Hepatocyte (in vitro differentiated cells): Measurements from ENCODE around the gene TRPM2. TPM values are rescaled to one million over a fixed set of nuclear protein-coding genes. Genes with fewer than 3 reads are reported as not detected.

Source experiments
- DNase-seq: peaks from one replicate; pipeline ENCODE4 v3.0.0-alpha.2; 2016; ENCODE audit warnings: low spot score
- H2AFZ ChIP-seq: fragments of 200-600 bp; sonication (generic); 2 replicates; pipeline ENCODE4 v1.6.0; 2016; ENCODE audit warnings: antibody characterized with exemption, mild to moderate bottlenecking
- H3K27ac ChIP-seq: fragments of 200-600 bp; sonication (generic); 2 replicates; pipeline ENCODE4 v1.5.1; 2016; ENCODE audit warnings: mild to moderate bottlenecking
- H3K27me3 ChIP-seq: fragments of 200-600 bp; sonication (generic); 2 replicates; pipeline ENCODE4 v1.6.1; 2016
- H3K36me3 ChIP-seq: fragments of 200-600 bp; sonication (generic); replicated peaks from 2 replicates; pipeline ENCODE4 v1.5.1; 2016; ENCODE audit warnings: low read depth; ENCODE audit not compliant: insufficient read depth
- H3K4me1 ChIP-seq: fragments of 200-600 bp; sonication (generic); 2 replicates; pipeline ENCODE4 v1.5.1; 2016; ENCODE audit warnings: mild to moderate bottlenecking, moderate library complexity; ENCODE audit not compliant: insufficient read depth
- H3K4me2 ChIP-seq: fragments of 200-600 bp; sonication (generic); 2 replicates; pipeline ENCODE4 v1.6.0; 2016
- H3K4me3 ChIP-seq: fragments of 200-600 bp; sonication (generic); 2 replicates; pipeline ENCODE4 v1.5.1; 2016; ENCODE audit warnings: mild to moderate bottlenecking
- H3K79me2 ChIP-seq: fragments of 200-600 bp; sonication (generic); 2 replicates; pipeline ENCODE4 v1.6.0; 2017; ENCODE audit warnings: mild to moderate bottlenecking
- H3K9me2 ChIP-seq: fragments of 200-600 bp; sonication (generic); replicated peaks from 2 replicates; pipeline ENCODE4 v1.6.0; 2017; ENCODE audit warnings: mild to moderate bottlenecking; ENCODE audit not compliant: insufficient read depth
- H3K9me3 ChIP-seq: fragments of 200-600 bp; sonication (generic); 2 replicates; pipeline ENCODE4 v1.5.1; 2016; ENCODE audit warnings: low read depth, mild to moderate bottlenecking
- H4K20me1 ChIP-seq: fragments of 200-600 bp; sonication (generic); 2 replicates; pipeline ENCODE4 v1.6.0; 2016; ENCODE audit warnings: mild to moderate bottlenecking; ENCODE audit not compliant: insufficient read depth, poor library complexity, severe bottlenecking
- EZH2 ChIP-seq: fragments of 200-600 bp; sonication (generic); IDR thresholded peaks from 2 replicates; pipeline ENCODE4 v1.6.1; 2016; ENCODE audit warnings: antibody characterized with exemption, mild to moderate bottlenecking, borderline replicate concordance
- EZH2phosphoT487 ChIP-seq: fragments of 200-600 bp; sonication (generic); IDR thresholded peaks from one replicate; pipeline ENCODE4 v1.6.1; 2018; ENCODE audit warnings: antibody characterized with exemption, mild to moderate bottlenecking, low read depth, moderate library complexity; ENCODE audit not compliant: unreplicated experiment, severe bottlenecking
- WGBS: methylation state at CpG from one replicate; pipeline ENCODE4 v1.1.6; 2016; ENCODE audit warnings: low lambda C conversion rate; ENCODE audit errors: missing lambda C conversion rate; 5-methylcytosine and 5-hydroxymethylcytosine counted together
- polyA plus RNA-seq: library from polyadenylated mRNA; unstranded; fragments of >200 nt; fragmentation: Nextera tagmentation; extraction: Ambion mirVana; gene quantifications from 2 replicates; pipeline ENCODE4 v1.2.1, GENCODE V29; 2016
- total RNA-seq: library from RNA; depleted of rRNA; stranded (reverse); fragments of >200 nt; gene quantifications from 2 replicates; pipeline ENCODE4 v1.2.3, GENCODE V29; 2014
- TF ChIP-seq, protein P1 (sequence below): fragments of 200-600 bp; sonication (generic); IDR thresholded peaks from 2 replicates; pipeline ENCODE4 v1.5.1; 2016; ENCODE audit warnings: antibody characterized with exemption, mild to moderate bottlenecking; ENCODE audit not compliant: poor library complexity

The TRPM2 gene
- total and polyA plus RNA-seq, 2 experiments from 2014 or later: 0.25 to 0.50 TPM

DNA sequence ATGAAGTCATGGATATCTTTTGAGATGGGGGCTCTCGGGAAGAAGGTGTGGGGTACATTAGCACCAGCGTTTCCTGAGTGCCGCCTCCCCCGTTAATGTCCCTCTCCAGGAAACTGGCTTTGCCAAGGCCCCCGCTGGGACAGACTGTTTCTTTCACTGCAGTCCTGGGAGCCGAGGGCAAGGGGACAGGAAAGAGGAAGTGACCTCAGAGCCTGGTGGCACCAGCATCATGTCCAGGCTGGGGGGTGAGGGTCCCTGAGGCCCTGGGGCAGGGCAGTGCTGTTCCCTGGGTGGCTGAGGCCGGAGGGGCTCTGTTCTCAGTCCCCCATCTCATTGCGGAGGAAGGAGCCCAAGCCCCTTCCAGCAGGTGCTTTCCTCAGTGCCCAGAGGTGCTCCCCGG, 47.7 kb upstream of the TRPM2 start:
- WGBS: 95% methylated on average over 8 of the region's 9 CpGs
- Histone ChIP-seq H3K9me2 (no peaks in the 10 kb centered on the region), H3K4me3 (no peak overlapping the region), H3K4me2 (no peak overlapping the region), H3K27ac (peak overlapping the region; percentile 26), H3K79me2 (peaks cover 44% of the 10 kb centered on the region), H3K36me3 (no peaks in the 10 kb centered on the region), H3K4me1 (peaks cover 39% of the 10 kb centered on the region), H3K27me3 (no peaks in the 10 kb centered on the region), H3K9me3 (no peaks in the 10 kb centered on the region), H2AFZ (no peak overlapping the region), H4K20me1 (peaks cover 23% of the 10 kb centered on the region)
- no peak for DNase-seq
- no peak for TF ChIP-seq EZH2
- TF ChIP-seq, protein P1, sequence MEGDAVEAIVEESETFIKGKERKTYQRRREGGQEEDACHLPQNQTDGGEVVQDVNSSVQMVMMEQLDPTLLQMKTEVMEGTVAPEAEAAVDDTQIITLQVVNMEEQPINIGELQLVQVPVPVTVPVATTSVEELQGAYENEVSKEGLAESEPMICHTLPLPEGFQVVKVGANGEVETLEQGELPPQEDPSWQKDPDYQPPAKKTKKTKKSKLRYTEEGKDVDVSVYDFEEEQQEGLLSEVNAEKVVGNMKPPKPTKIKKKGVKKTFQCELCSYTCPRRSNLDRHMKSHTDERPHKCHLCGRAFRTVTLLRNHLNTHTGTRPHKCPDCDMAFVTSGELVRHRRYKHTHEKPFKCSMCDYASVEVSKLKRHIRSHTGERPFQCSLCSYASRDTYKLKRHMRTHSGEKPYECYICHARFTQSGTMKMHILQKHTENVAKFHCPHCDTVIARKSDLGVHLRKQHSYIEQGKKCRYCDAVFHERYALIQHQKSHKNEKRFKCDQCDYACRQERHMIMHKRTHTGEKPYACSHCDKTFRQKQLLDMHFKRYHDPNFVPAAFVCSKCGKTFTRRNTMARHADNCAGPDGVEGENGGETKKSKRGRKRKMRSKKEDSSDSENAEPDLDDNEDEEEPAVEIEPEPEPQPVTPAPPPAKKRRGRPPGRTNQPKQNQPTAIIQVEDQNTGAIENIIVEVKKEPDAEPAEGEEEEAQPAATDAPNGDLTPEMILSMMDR: no peak

DNA sequence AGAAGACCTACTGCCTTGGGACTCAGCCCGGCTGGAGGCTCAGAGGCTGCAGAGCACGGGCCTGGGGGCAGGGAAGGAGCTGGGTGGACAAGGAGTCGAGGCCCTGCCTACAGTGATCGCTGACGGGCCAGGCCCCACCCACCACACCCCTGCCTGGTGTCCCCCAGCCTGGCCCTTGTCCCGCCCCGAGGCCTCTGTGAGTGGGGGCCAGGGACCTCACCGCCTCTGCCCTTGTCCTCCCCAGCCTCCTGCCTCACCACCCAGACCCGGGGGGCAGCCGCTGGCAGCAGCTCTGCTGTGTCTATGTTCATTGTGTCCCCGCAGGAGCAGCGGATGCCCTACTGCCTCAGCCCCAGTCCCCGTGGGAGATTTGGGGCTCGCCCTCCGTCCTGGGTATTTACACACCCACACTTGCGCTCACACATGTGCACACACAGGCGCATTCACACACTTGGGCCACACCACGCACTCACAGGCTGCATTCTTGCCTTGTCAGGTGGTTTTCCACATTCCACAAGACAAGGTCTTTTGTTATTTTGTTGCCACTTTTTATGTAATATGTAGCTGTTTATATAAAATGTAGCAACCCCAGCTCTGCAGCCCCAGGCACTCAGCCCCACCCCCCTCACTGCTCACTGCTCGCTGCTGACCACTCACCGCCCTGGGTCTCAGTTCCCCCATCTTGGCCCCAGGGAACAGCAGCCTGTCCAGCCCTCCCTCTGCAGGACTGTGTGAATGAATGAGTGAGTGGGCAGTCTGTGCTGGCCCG, 46.3 kb upstream of the TRPM2 start:
- no peak overlapping the region for H2AFZ ChIP-seq
- WGBS: 87% methylated on average over 16 of the region's 21 CpGs
- no peak overlapping the region for H3K27ac ChIP-seq
- no peaks in the 10 kb centered on the region for H3K36me3 ChIP-seq
- no peaks in the 10 kb centered on the region for H3K27me3 ChIP-seq
- peaks cover 25% of the 10 kb centered on the region for H3K4me1 ChIP-seq
- DNase-seq: no peak
- H4K20me1 ChIP-seq: peaks cover 18% of the 10 kb centered on the region
- H3K79me2 ChIP-seq: peaks cover 30% of the 10 kb centered on the region
- no peaks in the 10 kb centered on the region for H3K9me2 ChIP-seq
- TF ChIP-seq EZH2phosphoT487: no peak
- TF ChIP-seq, protein P1: no peak
- TF ChIP-seq EZH2: no peak
- H3K9me3 ChIP-seq: no peaks in the 10 kb centered on the region
- H3K4me2 ChIP-seq: no peak overlapping the region
- no peak overlapping the region for H3K4me3 ChIP-seq

DNA sequence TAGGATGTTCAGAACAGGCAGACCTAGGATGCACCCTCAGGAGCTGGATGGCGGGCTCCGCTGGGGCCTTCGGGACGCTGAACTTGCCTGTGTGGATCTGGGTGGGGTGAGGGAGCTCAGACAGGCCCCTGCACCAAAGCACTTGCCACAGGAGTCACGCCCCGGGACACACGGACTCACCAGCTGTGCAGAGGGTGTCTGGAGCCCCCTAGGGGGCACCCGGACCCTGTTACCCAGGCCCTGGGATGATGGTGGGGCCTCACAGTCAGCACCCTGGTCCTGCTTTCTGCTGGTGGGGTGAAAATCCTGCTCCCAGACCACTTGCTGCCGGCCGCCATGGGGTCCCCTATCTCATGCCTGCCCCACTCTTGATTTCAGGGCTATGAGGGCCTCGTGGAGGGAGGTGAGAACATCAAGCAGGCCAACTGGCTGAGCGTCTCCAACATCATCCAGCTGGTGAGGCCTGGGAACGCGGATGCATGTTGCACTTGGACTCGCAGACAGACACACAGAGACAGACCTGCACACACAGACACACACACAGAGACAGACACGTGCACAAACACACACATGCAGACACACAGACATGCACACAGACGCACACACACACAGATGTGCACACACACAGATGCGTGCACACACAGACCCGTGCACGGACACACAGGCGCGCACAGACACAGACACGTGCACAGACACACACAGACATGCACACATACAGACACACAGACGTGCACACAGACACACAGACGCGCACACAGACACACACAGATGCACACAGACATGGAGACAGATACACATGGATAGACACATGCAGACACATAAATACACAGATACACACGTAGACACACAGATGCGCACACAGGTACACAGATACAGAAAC, 42.6 kb upstream of the TRPM2 start:
- no peaks in the 10 kb centered on the region for H3K4me1 ChIP-seq
- no peaks in the 10 kb centered on the region for H3K9me3 ChIP-seq
- H3K4me3 ChIP-seq: no peak overlapping the region
- no peaks in the 10 kb centered on the region for H3K27me3 ChIP-seq
- H2AFZ ChIP-seq: no peak overlapping the region
- WGBS: 95% methylated on average over 27 of the region's 28 CpGs
- H4K20me1 ChIP-seq: peaks cover 8% of the 10 kb centered on the region
- H3K36me3 ChIP-seq: no peaks in the 10 kb centered on the region
- H3K9me2 ChIP-seq: no peaks in the 10 kb centered on the region
- no peak for DNase-seq
- peaks cover 10% of the 10 kb centered on the region for H3K79me2 ChIP-seq
- H3K27ac ChIP-seq: no peak overlapping the region
- no peak overlapping the region for H3K4me2 ChIP-seq
- TF ChIP-seq, protein P1: no peak
- no peak for TF ChIP-seq EZH2
- TF ChIP-seq EZH2phosphoT487: no peak
